IPS-18a (cell line): ENCODE data around the gene SNX13.
"Not testable (repeated sequence)": the region's sequence is repeated elsewhere in the genome, so short reads cannot be mapped to it uniquely, and the experiment has no call there.

ENCODE experiments used
- H3K27ac ChIP-seq: one replicate; pipeline ENCODE4 v1.5.1; 2013; ENCODE audit warnings: low read length
- H3K27me3 ChIP-seq: one replicate; pipeline ENCODE4 v1.6.1; 2013; ENCODE audit warnings: mild to moderate bottlenecking, low read length; ENCODE audit not compliant: control insufficient read depth, insufficient read depth
- H3K36me3 ChIP-seq: one replicate; pipeline ENCODE4 v1.6.1; 2013; ENCODE audit warnings: low read depth, low read length; ENCODE audit not compliant: control insufficient read depth
- H3K4me1 ChIP-seq: one replicate; pipeline ENCODE4 v1.6.1; 2013; ENCODE audit warnings: low read depth, low read length; ENCODE audit not compliant: control insufficient read depth
- H3K4me3 ChIP-seq: one replicate; pipeline ENCODE4 v1.5.1; 2013; ENCODE audit warnings: low read length
- H3K9ac ChIP-seq: one replicate; pipeline ENCODE4 v1.6.1; 2013; ENCODE audit warnings: mild to moderate bottlenecking, low read length, moderate library complexity
- H3K9me3 ChIP-seq: one replicate; pipeline ENCODE4 v1.6.1; 2013; ENCODE audit warnings: low read depth, low read length; ENCODE audit not compliant: control insufficient read depth

SNX13 gene

GRCh38 chr7:17844022-17844421 is 96.3 kb downstream of the SNX13 start:
- Histone ChIP-seq H3K4me3 (no peak overlapping the region), H3K36me3 (peaks cover 3% of the 10 kb centered on the region), H3K4me1 (peaks cover 5% of the 10 kb centered on the region), H3K27me3 (no peaks in the 10 kb centered on the region), H3K27ac (no peak overlapping the region), H3K9ac (no peak overlapping the region), H3K9me3 (no peaks in the 10 kb centered on the region)

- Histone ChIP-seq H3K27ac (no peak overlapping the region), H3K4me1 (peaks cover 5% of the 10 kb centered on the region), H3K9ac (no peak overlapping the region), H3K4me3 (no peak overlapping the region), H3K9me3 (no peaks in the 10 kb centered on the region), H3K36me3 (peaks cover 6% of the 10 kb centered on the region), H3K27me3 (no peaks in the 10 kb centered on the region)
Measured at GRCh38 chr7:17843041-17843440, 97.3 kb downstream of the SNX13 start.

GRCh38 chr7:17832820-17833355 is 107.4 kb downstream of the SNX13 start:
- H3K36me3 ChIP-seq = peaks cover under 1% of the 10 kb centered on the region
- no peak overlapping the region for H3K9ac ChIP-seq
- H3K27me3 ChIP-seq = no peaks in the 10 kb centered on the region
- no peak overlapping the region for H3K27ac ChIP-seq
- no peak overlapping the region for H3K4me3 ChIP-seq
- H3K9me3 ChIP-seq = no peaks in the 10 kb centered on the region
- H3K4me1 ChIP-seq = no peaks in the 10 kb centered on the region

- Histone ChIP-seq H3K9ac (no peak overlapping the region), H3K4me1 (no peaks in the 10 kb centered on the region), H3K27ac (no peak overlapping the region), H3K9me3 (no peaks in the 10 kb centered on the region), H3K36me3 (no peaks in the 10 kb centered on the region), H3K4me3 (no peak overlapping the region), H3K27me3 (no peaks in the 10 kb centered on the region)
Measured at GRCh38 chr7:17832242-17832641, 108.1 kb downstream of the SNX13 start.

- Histone ChIP-seq H3K4me3 (no peak overlapping the region), H3K4me1 (no peaks in the 10 kb centered on the region), H3K9me3 (no peaks in the 10 kb centered on the region), H3K27ac (no peak overlapping the region), H3K36me3 (no peaks in the 10 kb centered on the region), H3K9ac (no peak overlapping the region), H3K27me3 (no peaks in the 10 kb centered on the region)
Measured at GRCh38 chr7:17830206-17830605, 110.1 kb downstream of the SNX13 start.

GRCh38 chr7:17829001-17829400 is 111.3 kb downstream of the SNX13 start:
- Histone ChIP-seq H3K9me3 (no peaks in the 10 kb centered on the region), H3K36me3 (no peaks in the 10 kb centered on the region), H3K4me1 (no peaks in the 10 kb centered on the region), H3K4me3 (no peak overlapping the region), H3K27ac (no peak overlapping the region), H3K27me3 (no peaks in the 10 kb centered on the region), H3K9ac (no peak overlapping the region)

GRCh38 chr7:17822547-17823173 is 117.6 kb downstream of the SNX13 start:
- Histone ChIP-seq H3K27ac (no peak overlapping the region), H3K27me3 (no peaks in the 10 kb centered on the region), H3K36me3 (no peaks in the 10 kb centered on the region), H3K4me1 (no peaks in the 10 kb centered on the region), H3K4me3 (no peak overlapping the region), H3K9ac (no peak overlapping the region), H3K9me3 (no peaks in the 10 kb centered on the region)

GRCh38 chr7:17816903-17817302 is 123.4 kb downstream of the SNX13 start:
- Histone ChIP-seq H3K27me3 (no peaks in the 10 kb centered on the region), H3K36me3 (no peaks in the 10 kb centered on the region), H3K4me3 (no peak overlapping the region), H3K27ac (no peak overlapping the region), H3K9me3 (no peaks in the 10 kb centered on the region), H3K4me1 (peaks cover 5% of the 10 kb centered on the region), H3K9ac (no peak overlapping the region)

GRCh38 chr7:17815318-17815717 is 125.0 kb downstream of the SNX13 start:
- Histone ChIP-seq H3K9me3 (no peaks in the 10 kb centered on the region), H3K27ac (no peak overlapping the region), H3K27me3 (no peaks in the 10 kb centered on the region), H3K4me1 (peaks cover 5% of the 10 kb centered on the region), H3K9ac (no peak overlapping the region), H3K4me3 (no peak overlapping the region), H3K36me3 (no peaks in the 10 kb centered on the region)

- Histone ChIP-seq H3K4me1 (peaks cover 5% of the 10 kb centered on the region), H3K9ac (no peak overlapping the region), H3K36me3 (no peaks in the 10 kb centered on the region), H3K9me3 (no peaks in the 10 kb centered on the region), H3K27me3 (no peaks in the 10 kb centered on the region), H3K27ac (no peak overlapping the region), H3K4me3 (no peak overlapping the region)
Measured at GRCh38 chr7:17814058-17814457, 126.2 kb downstream of the SNX13 start.

- not testable (repeated sequence) for H3K36me3 ChIP-seq, H3K9ac ChIP-seq, H3K27me3 ChIP-seq, H3K4me3 ChIP-seq, H3K9me3 ChIP-seq, H3K27ac ChIP-seq
- peaks cover 14% of the 10 kb centered on the region for H3K4me1 ChIP-seq
Measured at GRCh38 chr7:17809215-17809614, 131.1 kb downstream of the SNX13 start.

GRCh38 chr7:17807242-17807641 is 133.1 kb downstream of the SNX13 start:
- H3K27me3 ChIP-seq = no peaks in the 10 kb centered on the region
- H3K4me3 ChIP-seq = no peak overlapping the region
- H3K4me1 ChIP-seq = peaks cover 14% of the 10 kb centered on the region
- H3K9me3 ChIP-seq = no peaks in the 10 kb centered on the region
- H3K27ac ChIP-seq = no peak overlapping the region
- no peaks in the 10 kb centered on the region for H3K36me3 ChIP-seq
- H3K9ac ChIP-seq = no peak overlapping the region
